GM19455 (cell line): Measurements from ENCODE around the gene PHLDA2.

Experiments used
- ATAC-seq: cut with Tn5 transposase; IDR thresholded peaks from one replicate; pipeline ENCODE4 v1.9.1; 2021; ENCODE audit not compliant: unreplicated experiment

Gene PHLDA2

GRCh38 chr11:2898366-2899079 lies 30.7 kb downstream of the PHLDA2 start:
- no peak for ATAC-seq

- ATAC-seq: no peak
Measured at GRCh38 chr11:2897048-2897447, 32.2 kb downstream of the PHLDA2 start.

GRCh38 chr11:2896047-2896446 lies 33.2 kb downstream of the PHLDA2 start:
- no peak for ATAC-seq

- ATAC-seq: no peak
Measured at GRCh38 chr11:2893935-2894334, 35.3 kb downstream of the PHLDA2 start.

GRCh38 chr11:2892967-2893528 lies 36.2 kb downstream of the PHLDA2 start:
- no peak for ATAC-seq

- ATAC-seq: no peak
Measured at GRCh38 chr11:2892215-2892966, 36.8 kb downstream of the PHLDA2 start.

- ATAC-seq: no peak
Measured at GRCh38 chr11:2891326-2892214, 37.6 kb downstream of the PHLDA2 start.

- ATAC-seq: no peak
Measured at GRCh38 chr11:2890466-2891294, 38.5 kb downstream of the PHLDA2 start.

GRCh38 chr11:2889362-2890273 lies 39.6 kb downstream of the PHLDA2 start:
- no peak for ATAC-seq

- ATAC-seq: no peak
Measured at GRCh38 chr11:2888266-2888968, 40.8 kb downstream of the PHLDA2 start.

- ATAC-seq: no peak
Measured at GRCh38 chr11:2887515-2888195, 41.6 kb downstream of the PHLDA2 start.

GRCh38 chr11:2886936-2887335 lies 42.3 kb downstream of the PHLDA2 start:
- no peak for ATAC-seq

- ATAC-seq: peak; percentile 1
Measured at GRCh38 chr11:2886191-2886894, 42.9 kb downstream of the PHLDA2 start.

- ATAC-seq: peak; percentile 60
Measured at GRCh38 chr11:2885678-2886081, 43.5 kb downstream of the PHLDA2 start, which contains the start of gene CDKN1C. TSS of gene CDKN1C (minus strand) at chr11:2885775. CDS start at chr11:2885456, 319 bp downstream.

GRCh38 chr11:2885017-2885677 lies 44.1 kb downstream of the PHLDA2 start:
- ATAC-seq: no peak

GRCh38 chr11:2883979-2884815 lies 45.0 kb downstream of the PHLDA2 start:
- no peak for ATAC-seq
